Stomach (tissue), 9 donors: ENCODE data around the gene CP. TPM values are rescaled to one million over a fixed set of nuclear protein-coding genes. Genes with fewer than 3 reads are reported as not detected.

ENCODE experiments used
- DNase-seq, 2 donors: peaks; one replicate each; pipeline versions ENCODE4 v3.0.0 to v3.0.0-alpha.2; 2013 to 2019
- H3K27ac ChIP-seq, 5 donors: fragments of 200-600 bp in 4 of 5; sonication (generic) in 4 of 5; one replicate each; pipeline ENCODE4 v1.5.1; 2013 to 2019; ENCODE audit warnings: mild to moderate bottlenecking in 1 of 5, moderate library complexity in 1 of 5
- H3K27me3 ChIP-seq, 3 donors: fragments of 200-600 bp; sonication (generic); one replicate each; pipeline ENCODE4 v1.5.1; 2017 to 2019; ENCODE audit warnings: mixed run types in 1 of 3
- H3K36me3 ChIP-seq, 4 donors: fragments of 200-600 bp; sonication (generic); 1 replicate in 3 of 4; 2 replicates in 1 of 4; pipeline ENCODE4 v1.5.1; 2016 to 2019
- H3K4me1 ChIP-seq, 4 donors: fragments of 200-600 bp; sonication (generic); one replicate each; pipeline ENCODE4 v1.5.1; 2016 to 2019
- H3K4me3 ChIP-seq, 4 donors: fragments of 200-600 bp; sonication (generic) in 3 of 4; one replicate each; pipeline ENCODE4 v1.5.1; 2016 to 2019; ENCODE audit warnings: mild to moderate bottlenecking in 1 of 4
- H3K9me3 ChIP-seq, 4 donors: fragments of 200-600 bp; sonication (generic); one replicate each; pipeline ENCODE4 v1.5.1; 2016 to 2019
- EP300 ChIP-seq: sonication (generic); formaldehyde crosslinking; IDR thresholded peaks from one replicate; pipeline ENCODE4 v1.6.1; 2017; ENCODE audit warnings: antibody characterized with exemption
- POLR2A ChIP-seq, 4 donors: fragments of 450-650 bp; IDR thresholded peaks; one replicate each; pipeline ENCODE4 v1.6.1; 2016; ENCODE audit warnings: antibody characterized with exemption in 4 of 4, control low read depth in 2 of 4, mild to moderate bottlenecking in 1 of 4, moderate library complexity in 1 of 4
- POLR2AphosphoS5 ChIP-seq, 3 donors: sonication (generic); formaldehyde crosslinking; IDR thresholded peaks; one replicate each; pipeline ENCODE4 v1.6.1; 2016; ENCODE audit warnings: antibody characterized with exemption in 3 of 3
- WGBS, 5 donors: extraction: QIAGEN DNeasy Blood & Tissue Kit in 3 of 5; methylation state at CpG; one replicate each; pipeline versions ENCODE4 v1.1.5 to v1.1.7; 2013 to 2018; 5-methylcytosine and 5-hydroxymethylcytosine counted together
- intact Hi-C: fragments of 100-400 bp; cut with DNase I; formaldehyde crosslinking; loops from one replicate; pipeline ENCODE4 v1.15.1; 2023; ENCODE audit warnings: low total_unique reads
- polyA plus RNA-seq, 3 donors: library from polyadenylated mRNA; stranded (reverse); fragments of 200-250 nt; gene quantifications; one replicate each; pipeline ENCODE4 v1.2.3, GENCODE V29; 2013
- total RNA-seq, 5 donors: library from RNA; depleted of rRNA; stranded (reverse); fragments of >200 nt; gene quantifications; one replicate each; pipeline versions ENCODE4 v1.1.0 to v1.2.3, GENCODE V29; 2014 to 2016
- TF ChIP-seq, protein P1 (sequence below), 7 experiments: fragments of 450-650 bp in 4 of 7; fragments of 200-600 bp in 3 of 7; sonication (generic) in 3 of 7; IDR thresholded peaks; one replicate each; pipeline ENCODE4 v1.5.1; 2016 to 2019; ENCODE audit warnings: antibody characterized with exemption in 7 of 7, control low read depth in 2 of 7, mild to moderate bottlenecking in 1 of 7
- donor health status: healthy with polysubstance abuse.
- donor health status: Bipolar disorder and iron deficiency.
- donor health status: healthy.

The CP gene
- total and polyA plus RNA-seq, 8 donors: 0.46 to 15.4 (median 5.1) TPM; not detected in 2

DNA sequence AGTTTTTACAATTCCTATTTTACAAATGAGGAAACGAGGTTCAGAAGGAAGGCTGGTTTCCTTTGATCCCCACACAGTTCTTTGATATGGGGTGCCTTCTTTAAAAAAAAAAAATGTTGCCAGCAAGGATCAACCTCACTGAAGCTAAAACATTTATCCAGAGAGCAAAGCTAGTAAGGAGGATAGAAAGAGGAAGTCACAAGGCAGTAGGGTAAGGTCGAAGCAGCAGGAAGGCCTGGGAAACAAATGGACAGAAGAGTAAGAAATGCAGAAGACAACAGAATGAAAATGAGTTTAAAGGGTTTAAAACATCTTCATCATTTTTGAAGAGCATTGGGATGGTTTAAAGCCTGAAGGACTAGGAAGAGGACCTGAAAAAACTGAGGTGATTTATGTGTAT is 30.6 kb upstream of the CP start:
- H3K27ac ChIP-seq: no peak overlapping the region
- H3K9me3 ChIP-seq: no peaks in the 10 kb centered on the region
- DNase-seq: no peak
- H3K4me3 ChIP-seq: no peak overlapping the region
- WGBS, 5 donors: 81 to 88% (median 86%) methylated on average over 2 of the region's 2 CpGs
- no peaks in the 10 kb centered on the region for H3K27me3 ChIP-seq
- H3K4me1 ChIP-seq: peaks cover 9 to 15% (median 11%) of the 10 kb centered on the region in 4 donors
- TF ChIP-seq POLR2A (IDR thresholded peaks at IDR 0.05) (no peak), POLR2AphosphoS5 (IDR thresholded peaks at IDR 0.05) (no peak), EP300 (no peak)
- TF ChIP-seq, protein P1, sequence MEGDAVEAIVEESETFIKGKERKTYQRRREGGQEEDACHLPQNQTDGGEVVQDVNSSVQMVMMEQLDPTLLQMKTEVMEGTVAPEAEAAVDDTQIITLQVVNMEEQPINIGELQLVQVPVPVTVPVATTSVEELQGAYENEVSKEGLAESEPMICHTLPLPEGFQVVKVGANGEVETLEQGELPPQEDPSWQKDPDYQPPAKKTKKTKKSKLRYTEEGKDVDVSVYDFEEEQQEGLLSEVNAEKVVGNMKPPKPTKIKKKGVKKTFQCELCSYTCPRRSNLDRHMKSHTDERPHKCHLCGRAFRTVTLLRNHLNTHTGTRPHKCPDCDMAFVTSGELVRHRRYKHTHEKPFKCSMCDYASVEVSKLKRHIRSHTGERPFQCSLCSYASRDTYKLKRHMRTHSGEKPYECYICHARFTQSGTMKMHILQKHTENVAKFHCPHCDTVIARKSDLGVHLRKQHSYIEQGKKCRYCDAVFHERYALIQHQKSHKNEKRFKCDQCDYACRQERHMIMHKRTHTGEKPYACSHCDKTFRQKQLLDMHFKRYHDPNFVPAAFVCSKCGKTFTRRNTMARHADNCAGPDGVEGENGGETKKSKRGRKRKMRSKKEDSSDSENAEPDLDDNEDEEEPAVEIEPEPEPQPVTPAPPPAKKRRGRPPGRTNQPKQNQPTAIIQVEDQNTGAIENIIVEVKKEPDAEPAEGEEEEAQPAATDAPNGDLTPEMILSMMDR (IDR thresholded peaks at IDR 0.05): no peak
- no peaks in the 10 kb centered on the region for H3K36me3 ChIP-seq
- intact Hi-C loops: no loop called here

DNA sequence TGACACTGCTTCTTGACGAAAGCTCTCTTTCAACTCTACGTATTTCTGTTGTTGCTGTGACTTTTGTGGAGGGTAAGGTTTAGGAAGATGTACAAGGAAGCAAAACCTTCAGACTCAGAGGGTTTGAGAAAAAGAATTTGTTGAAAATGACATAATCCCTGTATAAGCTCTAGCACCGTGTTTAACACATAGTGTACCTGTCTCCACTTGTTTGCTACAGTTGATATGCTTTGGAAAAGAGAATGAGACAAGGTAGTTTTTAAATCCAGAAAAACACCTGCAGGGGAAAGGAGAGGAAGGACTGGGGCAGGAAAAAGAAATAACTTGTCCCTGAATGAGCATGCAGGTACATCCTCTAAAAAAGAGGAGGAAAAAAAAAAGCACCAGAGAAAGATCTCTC is 29.6 kb upstream of the CP start:
- no peak for DNase-seq
- no peaks in the 10 kb centered on the region for H3K27me3 ChIP-seq
- no peak for TF ChIP-seq EP300
- TF ChIP-seq POLR2AphosphoS5 (IDR thresholded peaks at IDR 0.05): no peak
- TF ChIP-seq POLR2A (IDR thresholded peaks at IDR 0.05): no peak
- TF ChIP-seq, protein P1 (IDR thresholded peaks at IDR 0.05): no peak
- H3K27ac ChIP-seq: no peak overlapping the region
- no peak overlapping the region for H3K4me3 ChIP-seq
- WGBS, 5 donors: 83 to 89% (median 85%) methylated on average over 3 of the region's 3 CpGs
- no peaks in the 10 kb centered on the region for H3K36me3 ChIP-seq
- H3K9me3 ChIP-seq: no peaks in the 10 kb centered on the region
- intact Hi-C loops: no loop called here
- H3K4me1 ChIP-seq: peaks cover 19 to 26% (median 21%) of the 10 kb centered on the region in 4 donors

DNA sequence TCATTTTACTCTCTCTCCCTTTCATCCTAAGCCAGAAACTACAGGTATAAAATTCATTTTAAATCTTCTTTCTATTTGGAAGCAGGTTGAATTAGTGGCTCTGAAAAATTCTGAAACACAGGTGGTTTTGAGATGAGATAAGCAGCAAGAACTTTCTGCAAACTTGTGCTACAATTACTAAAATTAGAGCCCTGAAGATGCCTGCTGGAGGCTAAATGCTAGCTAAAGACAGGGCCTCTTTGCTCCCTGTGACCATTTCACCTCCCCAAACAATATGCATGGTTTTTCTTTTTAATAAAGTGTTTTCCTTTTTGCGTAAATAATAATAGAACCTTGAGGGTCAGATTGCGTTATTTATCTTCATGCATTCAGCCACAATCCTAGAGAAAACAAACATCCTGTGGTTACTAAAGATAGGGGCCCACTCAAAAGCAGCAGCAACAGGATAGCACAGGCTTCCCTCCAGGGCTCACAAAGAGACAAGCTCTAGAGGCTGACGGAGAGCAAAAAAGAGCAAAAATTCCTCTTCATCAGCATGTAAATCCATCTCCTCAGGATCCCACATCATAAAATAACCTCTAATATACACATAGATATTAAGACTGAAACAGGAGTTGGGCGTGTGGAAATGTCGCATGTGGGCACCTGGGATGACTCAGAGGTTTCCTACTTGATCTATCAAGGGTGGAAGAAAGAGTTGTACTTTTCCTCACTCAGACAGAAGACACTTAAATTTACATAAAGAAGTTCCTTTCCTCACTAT is 26.5 kb upstream of the CP start:
- intact Hi-C loops: no loop called here
- Histone ChIP-seq H3K36me3 (no peaks in the 10 kb centered on the region), H3K4me3 (no peak overlapping the region), H3K4me1 (peaks cover 24 to 44% (median 33%) of the 10 kb centered on the region in 4 donors), H3K27me3 (no peaks in the 10 kb centered on the region), H3K27ac (peak overlapping the region in 4 of 5 donors; percentile 15 to 69 (median 22)), H3K9me3 (no peaks in the 10 kb centered on the region)
- 21 to 57% (median 41%) methylated on average over 5 of the region's 5 CpGs for WGBS, 5 donors
- no peak for DNase-seq
- TF ChIP-seq POLR2A (IDR thresholded peaks at IDR 0.05) (no peak), POLR2AphosphoS5 (IDR thresholded peaks at IDR 0.05) (no peak), EP300 (no peak)
- TF ChIP-seq, protein P1 (IDR thresholded peaks at IDR 0.05): no peak

GRCh38 chr3:149247008-149247710 is 25.5 kb upstream of the CP start:
- Histone ChIP-seq H3K9me3 (no peaks in the 10 kb centered on the region), H3K4me3 (no peak overlapping the region), H3K27me3 (no peaks in the 10 kb centered on the region), H3K4me1 (peaks cover 24 to 44% (median 33%) of the 10 kb centered on the region in 4 donors), H3K36me3 (no peaks in the 10 kb centered on the region), H3K27ac (peak overlapping the region in 2 of 5 donors; percentile 60 to 69)
- intact Hi-C loops: no loop called here
- 39 to 55% (median 48%) methylated on average over 6 of the region's 6 CpGs for WGBS, 5 donors
- TF ChIP-seq EP300 (no peak), POLR2A (IDR thresholded peaks at IDR 0.05) (no peak), POLR2AphosphoS5 (IDR thresholded peaks at IDR 0.05) (no peak)
- TF ChIP-seq, protein P1 (IDR thresholded peaks at IDR 0.05): no peak
- no peak for DNase-seq
